Gastroesophageal sphincter (tissue), 3 donors: ENCODE measurements around the gene UBAC2.
"Not testable (repeated sequence)": the region's sequence is repeated elsewhere in the genome, so short reads cannot be mapped to it uniquely, and the experiment has no call there.

ENCODE experiments used
- CTCF ChIP-seq, 4 experiments: fragments of 200-600 bp in 2 of 4; fragments of 450-650 bp in 2 of 4; sonication (generic) in 1 of 4; IDR thresholded peaks; one replicate each; pipeline ENCODE4 v1.5.1; 2017 to 2019; ENCODE audit warnings: antibody characterized with exemption in 4 of 4, mild to moderate bottlenecking in 2 of 4, moderate library complexity in 2 of 4
- POLR2A ChIP-seq, 2 donors: fragments of 450-650 bp; IDR thresholded peaks; one replicate each; pipeline ENCODE4 v1.6.1; 2017; ENCODE audit warnings: antibody characterized with exemption in 2 of 2, mild to moderate bottlenecking in 2 of 2, moderate library complexity in 1 of 2
- POLR2AphosphoS5 ChIP-seq: sonication (generic); formaldehyde crosslinking; IDR thresholded peaks from one replicate; pipeline ENCODE4 v1.6.1; 2017; ENCODE audit warnings: antibody characterized with exemption

- TF ChIP-seq CTCF (IDR thresholded peaks at IDR 0.05); POLR2A (IDR thresholded peaks at IDR 0.05); POLR2AphosphoS5: not testable (repeated sequence)
Measured at GRCh38 chr13:99393391-99393790, 192.7 kb downstream of the UBAC2 start.
